K562 (cell line): Measurements from ENCODE around the gene TPI1.

Experiments
- EP300 ChIP-seq: IDR thresholded peaks from 2 replicates; pipeline ENCODE4 v1.6.1; 2012; ENCODE audit warnings: low read length, improper control_type of control experiment
- EZH2 ChIP-seq: IDR thresholded peaks from 2 replicates; pipeline ENCODE4 v1.6.1; 2012; ENCODE audit warnings: low read depth, mild to moderate bottlenecking, inconsistent platforms, low read length, borderline replicate concordance
- SMAD2 ChIP-seq: fragments of 150-350 bp; IDR thresholded peaks from 2 replicates; pipeline ENCODE4 v1.6.1; 2014; ENCODE audit warnings: low read depth, mild to moderate bottlenecking, low read length
- TF ChIP-seq, protein P1 (sequence below): sonication (generic); formaldehyde crosslinking; IDR thresholded peaks from 2 replicates; pipeline ENCODE4 v1.4.0; 2020; ENCODE audit warnings: mild to moderate bottlenecking, missing genetic modification reagents
- TF ChIP-seq, protein P2 (sequence below), 3 experiments: fragments of 200-800 bp in 1 of 3; fragments of 250-450 bp in 1 of 3; fragments of 450-650 bp in 1 of 3; sonication (Bioruptor Pico) in 1 of 3; sonication (Bioruptor generic) in 1 of 3; formaldehyde crosslinking in 1 of 3; IDR thresholded peaks; 2 replicates each; pipeline versions ENCODE4 v1.6.1 to v1.8.0; 2016 to 2022; ENCODE audit warnings: mild to moderate bottlenecking in 2 of 3, missing genetic modification characterization in 2 of 3, missing compliant biosample characterization in 1 of 3, moderate library complexity in 1 of 3
- TF ChIP-seq, protein P3 (sequence below): sonication (generic); formaldehyde crosslinking; IDR thresholded peaks from 2 replicates; pipeline ENCODE4 v1.9.0; 2022; ENCODE audit warnings: mild to moderate bottlenecking, missing genetic modification reagents
- TF ChIP-seq, protein P4 (sequence below): sonication (generic); formaldehyde crosslinking; IDR thresholded peaks from 2 replicates; pipeline ENCODE4 v1.8.1; 2023; ENCODE audit warnings: mild to moderate bottlenecking, missing genetic modification reagents

DNA sequence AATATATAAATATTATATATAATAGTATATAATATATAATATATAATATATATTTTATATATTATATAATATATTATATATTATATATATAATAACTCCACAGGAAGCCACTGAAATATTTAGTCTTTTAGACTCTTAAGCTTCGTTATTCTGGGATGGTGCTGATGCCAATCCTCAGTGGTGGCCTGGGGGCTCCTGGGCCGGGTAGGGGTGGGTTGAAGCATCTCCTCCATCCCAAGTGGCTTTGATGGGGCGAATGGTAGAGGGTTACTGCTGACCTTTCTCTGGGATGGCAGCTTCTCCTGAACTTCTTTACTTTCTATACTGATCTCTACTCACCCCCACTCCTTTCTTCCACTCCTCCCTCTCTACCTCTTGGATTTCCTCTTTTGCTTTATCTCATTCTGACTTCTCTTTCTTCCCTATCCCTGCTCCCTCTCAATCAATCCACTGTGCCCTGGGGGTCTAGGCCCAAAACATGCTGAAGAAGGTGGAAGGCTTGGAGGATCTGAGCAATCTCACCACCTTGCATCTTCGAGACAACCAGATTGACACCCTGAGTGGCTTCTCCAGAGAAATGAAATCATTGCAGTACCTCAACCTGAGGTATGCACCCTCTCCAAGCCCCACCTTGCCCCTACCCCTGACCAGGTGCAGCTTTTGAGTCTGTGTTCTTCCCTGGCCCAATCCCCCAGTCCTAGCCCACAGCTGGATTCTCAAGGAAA lies 42.3 kb downstream of the TPI1 start:
- TF ChIP-seq EZH2 = no peak
- TF ChIP-seq, protein P1, sequence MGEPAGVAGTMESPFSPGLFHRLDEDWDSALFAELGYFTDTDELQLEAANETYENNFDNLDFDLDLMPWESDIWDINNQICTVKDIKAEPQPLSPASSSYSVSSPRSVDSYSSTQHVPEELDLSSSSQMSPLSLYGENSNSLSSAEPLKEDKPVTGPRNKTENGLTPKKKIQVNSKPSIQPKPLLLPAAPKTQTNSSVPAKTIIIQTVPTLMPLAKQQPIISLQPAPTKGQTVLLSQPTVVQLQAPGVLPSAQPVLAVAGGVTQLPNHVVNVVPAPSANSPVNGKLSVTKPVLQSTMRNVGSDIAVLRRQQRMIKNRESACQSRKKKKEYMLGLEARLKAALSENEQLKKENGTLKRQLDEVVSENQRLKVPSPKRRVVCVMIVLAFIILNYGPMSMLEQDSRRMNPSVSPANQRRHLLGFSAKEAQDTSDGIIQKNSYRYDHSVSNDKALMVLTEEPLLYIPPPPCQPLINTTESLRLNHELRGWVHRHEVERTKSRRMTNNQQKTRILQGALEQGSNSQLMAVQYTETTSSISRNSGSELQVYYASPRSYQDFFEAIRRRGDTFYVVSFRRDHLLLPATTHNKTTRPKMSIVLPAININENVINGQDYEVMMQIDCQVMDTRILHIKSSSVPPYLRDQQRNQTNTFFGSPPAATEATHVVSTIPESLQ (CRISPR knock-in tag) = no peak
- TF ChIP-seq, protein P2, sequence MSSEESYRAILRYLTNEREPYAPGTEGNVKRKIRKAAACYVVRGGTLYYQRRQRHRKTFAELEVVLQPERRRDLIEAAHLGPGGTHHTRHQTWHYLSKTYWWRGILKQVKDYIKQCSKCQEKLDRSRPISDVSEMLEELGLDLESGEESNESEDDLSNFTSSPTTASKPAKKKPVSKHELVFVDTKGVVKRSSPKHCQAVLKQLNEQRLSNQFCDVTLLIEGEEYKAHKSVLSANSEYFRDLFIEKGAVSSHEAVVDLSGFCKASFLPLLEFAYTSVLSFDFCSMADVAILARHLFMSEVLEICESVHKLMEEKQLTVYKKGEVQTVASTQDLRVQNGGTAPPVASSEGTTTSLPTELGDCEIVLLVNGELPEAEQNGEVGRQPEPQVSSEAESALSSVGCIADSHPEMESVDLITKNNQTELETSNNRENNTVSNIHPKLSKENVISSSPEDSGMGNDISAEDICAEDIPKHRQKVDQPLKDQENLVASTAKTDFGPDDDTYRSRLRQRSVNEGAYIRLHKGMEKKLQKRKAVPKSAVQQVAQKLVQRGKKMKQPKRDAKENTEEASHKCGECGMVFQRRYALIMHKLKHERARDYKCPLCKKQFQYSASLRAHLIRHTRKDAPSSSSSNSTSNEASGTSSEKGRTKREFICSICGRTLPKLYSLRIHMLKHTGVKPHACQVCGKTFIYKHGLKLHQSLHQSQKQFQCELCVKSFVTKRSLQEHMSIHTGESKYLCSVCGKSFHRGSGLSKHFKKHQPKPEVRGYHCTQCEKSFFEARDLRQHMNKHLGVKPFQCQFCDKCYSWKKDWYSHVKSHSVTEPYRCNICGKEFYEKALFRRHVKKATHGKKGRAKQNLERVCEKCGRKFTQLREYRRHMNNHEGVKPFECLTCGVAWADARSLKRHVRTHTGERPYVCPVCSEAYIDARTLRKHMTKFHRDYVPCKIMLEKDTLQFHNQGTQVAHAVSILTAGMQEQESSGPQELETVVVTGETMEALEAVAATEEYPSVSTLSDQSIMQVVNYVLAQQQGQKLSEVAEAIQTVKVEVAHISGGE (CRISPR knock-in tag; IDR thresholded peaks at IDR 0.05) = no peak
- TF ChIP-seq, protein P3, sequence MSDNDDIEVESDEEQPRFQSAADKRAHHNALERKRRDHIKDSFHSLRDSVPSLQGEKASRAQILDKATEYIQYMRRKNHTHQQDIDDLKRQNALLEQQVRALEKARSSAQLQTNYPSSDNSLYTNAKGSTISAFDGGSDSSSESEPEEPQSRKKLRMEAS (CRISPR knock-in tag) = no peak
- TF ChIP-seq, protein P4, sequence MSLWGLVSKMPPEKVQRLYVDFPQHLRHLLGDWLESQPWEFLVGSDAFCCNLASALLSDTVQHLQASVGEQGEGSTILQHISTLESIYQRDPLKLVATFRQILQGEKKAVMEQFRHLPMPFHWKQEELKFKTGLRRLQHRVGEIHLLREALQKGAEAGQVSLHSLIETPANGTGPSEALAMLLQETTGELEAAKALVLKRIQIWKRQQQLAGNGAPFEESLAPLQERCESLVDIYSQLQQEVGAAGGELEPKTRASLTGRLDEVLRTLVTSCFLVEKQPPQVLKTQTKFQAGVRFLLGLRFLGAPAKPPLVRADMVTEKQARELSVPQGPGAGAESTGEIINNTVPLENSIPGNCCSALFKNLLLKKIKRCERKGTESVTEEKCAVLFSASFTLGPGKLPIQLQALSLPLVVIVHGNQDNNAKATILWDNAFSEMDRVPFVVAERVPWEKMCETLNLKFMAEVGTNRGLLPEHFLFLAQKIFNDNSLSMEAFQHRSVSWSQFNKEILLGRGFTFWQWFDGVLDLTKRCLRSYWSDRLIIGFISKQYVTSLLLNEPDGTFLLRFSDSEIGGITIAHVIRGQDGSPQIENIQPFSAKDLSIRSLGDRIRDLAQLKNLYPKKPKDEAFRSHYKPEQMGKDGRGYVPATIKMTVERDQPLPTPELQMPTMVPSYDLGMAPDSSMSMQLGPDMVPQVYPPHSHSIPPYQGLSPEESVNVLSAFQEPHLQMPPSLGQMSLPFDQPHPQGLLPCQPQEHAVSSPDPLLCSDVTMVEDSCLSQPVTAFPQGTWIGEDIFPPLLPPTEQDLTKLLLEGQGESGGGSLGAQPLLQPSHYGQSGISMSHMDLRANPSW (CRISPR knock-in tag) = no peak
- no peak for TF ChIP-seq EP300
- TF ChIP-seq SMAD2 = no peak
